Measurements from ENCODE around the gene DYTN.

DYTN gene

DNA sequence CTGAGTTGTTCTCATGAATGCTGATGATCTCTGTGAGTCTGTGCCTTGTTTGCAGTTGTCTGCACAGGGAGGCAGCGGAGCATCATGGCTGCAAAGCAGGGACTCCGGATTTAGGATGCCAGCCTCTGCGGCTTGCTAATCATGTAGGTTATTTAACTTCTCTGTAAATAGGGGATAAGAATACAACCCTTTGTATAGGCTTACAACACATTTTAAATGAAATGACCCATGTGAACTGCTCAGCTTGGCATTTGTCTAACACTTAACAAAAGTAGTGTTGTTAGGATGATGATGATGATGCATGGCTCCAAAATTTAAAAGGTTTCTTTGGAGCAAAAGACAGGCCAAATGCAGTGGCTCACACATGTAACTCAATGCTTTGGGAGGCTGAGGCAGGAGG, 19.4 kb downstream of the DYTN start:
- no peak for DNase-seq

DNA sequence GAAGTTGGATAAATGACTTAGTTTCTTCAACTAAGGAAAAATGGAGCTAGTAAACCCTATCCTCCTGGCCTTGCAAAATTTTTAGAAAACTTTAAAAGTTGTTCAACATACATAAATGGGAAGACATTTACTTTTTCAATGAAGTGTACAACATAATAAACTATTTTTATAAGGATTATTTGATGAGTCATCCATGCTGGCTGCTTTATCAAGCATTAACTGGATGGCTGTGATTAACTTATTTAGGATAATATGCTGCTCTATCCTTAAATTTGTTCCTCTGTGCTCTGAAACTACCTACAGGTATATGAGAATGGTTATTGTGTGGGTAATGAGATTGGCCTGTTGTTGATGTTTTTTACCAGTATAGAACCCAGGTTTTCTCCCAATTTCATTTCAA, 21.3 kb downstream of the DYTN start:
- DNase-seq: no peak

DNA sequence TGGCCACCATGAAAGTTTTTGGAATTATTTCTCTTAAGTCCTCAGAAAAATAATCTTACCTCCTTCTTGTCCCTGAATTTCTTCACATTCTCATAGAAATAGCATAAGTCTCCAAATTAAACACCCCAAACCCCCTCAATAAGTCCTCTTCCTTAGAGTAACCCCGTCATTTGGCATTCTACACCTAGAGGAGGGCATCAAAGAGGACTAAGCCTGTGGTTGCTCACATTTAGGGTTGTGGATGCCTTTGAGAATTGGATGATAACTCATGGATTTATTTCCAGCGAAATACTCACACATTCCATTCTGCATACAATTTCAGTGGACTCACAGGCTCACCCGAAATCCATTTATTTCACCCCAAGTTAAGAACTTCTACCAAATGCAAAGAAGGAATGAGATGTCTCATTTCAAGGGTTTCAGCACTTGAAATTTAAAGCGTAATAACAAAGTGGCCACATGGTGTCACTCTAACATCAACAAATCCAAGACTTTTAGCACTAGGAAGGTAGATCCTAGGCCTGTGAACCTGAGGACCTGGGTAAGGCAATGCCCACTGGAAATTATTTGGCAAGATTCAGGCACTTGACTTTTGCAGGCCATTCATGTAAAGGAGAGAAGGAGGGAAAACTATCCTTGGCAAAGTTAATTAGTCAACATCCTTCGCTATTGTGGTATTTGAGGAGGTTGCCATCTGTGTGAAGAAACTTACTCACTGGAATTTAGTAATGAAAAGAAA, 24.6 kb downstream of the DYTN start:
- DNase-seq: peak; percentile 61

DNA sequence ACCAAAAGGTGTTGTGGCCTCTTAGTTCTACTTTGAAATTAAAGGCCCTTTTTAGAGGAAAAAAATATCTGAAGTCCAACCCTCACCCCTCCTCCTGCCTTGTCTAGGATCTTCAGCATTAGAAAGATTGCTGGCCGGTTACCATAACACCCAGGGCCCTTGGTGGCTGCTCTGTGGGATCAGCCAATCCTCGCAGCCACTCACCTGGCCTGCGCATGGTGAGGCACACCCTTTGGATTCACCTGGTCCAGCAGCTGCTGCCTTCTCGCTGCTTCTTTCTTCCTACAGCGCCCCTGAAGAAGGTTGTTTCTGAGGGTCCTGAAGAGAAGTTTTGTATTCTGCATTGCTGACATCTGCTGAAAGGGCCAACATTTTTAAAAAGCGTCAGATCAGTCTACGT, 25.2 kb downstream of the DYTN start:
- DNase-seq: no peak

DNA sequence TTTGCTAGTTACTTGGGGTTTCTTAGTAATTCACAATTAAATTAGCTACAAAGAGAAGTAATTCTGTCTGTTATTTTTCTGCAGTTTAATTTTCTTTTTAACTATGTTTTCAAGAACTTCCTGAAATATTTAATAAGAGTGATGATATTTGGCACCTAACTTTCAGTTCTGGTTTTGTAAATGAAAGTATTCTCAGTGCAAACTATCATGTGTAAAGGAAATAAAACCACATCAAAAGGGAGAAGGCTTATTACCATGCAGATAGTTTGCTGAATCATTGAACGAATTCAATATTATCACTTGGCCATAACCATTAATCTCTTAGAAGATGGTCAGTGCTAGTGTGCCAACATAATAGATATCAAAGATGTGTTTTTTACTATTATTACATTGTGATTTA, 29.2 kb downstream of the DYTN start:
- DNase-seq: no peak

DNA sequence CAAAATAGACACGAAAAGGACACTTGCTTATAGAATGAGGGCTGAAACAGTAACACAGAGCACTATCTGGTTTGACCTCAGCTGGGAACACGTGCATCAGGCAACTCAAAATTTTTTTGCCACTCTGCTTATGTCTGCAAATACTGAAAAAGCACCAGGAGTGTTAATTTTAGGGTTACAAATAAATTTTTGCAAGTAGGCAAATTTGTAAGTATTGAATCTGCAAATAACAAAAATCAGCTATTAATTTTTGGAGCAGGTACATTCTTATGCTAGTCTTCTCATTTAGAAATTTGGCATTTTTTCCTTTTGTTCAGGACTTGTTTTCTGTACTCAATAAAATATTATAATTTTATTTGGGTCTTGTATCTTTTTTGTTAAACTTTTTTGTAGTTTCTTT, 29.7 kb downstream of the DYTN start:
- DNase-seq: no peak

DNA sequence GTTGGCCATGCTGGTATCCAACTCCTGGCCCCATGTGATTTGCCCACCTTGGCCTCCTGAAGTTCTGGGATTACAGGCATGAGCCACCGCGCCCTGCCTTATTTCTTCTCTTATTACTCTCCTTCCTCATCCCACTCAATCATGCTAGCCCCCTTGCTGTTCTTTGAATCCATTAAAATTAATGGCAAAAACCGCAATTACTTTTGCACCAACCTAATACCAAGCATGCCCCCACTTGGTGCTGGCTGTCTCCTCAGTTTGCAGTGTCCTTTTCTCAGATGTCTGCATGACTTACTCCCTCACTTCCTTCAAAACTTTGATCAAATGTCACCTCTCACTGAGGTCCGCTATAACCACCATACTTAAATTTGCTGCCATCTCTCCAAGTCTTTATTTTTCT, 34.6 kb downstream of the DYTN start:
- DNase-seq: no peak

DNA sequence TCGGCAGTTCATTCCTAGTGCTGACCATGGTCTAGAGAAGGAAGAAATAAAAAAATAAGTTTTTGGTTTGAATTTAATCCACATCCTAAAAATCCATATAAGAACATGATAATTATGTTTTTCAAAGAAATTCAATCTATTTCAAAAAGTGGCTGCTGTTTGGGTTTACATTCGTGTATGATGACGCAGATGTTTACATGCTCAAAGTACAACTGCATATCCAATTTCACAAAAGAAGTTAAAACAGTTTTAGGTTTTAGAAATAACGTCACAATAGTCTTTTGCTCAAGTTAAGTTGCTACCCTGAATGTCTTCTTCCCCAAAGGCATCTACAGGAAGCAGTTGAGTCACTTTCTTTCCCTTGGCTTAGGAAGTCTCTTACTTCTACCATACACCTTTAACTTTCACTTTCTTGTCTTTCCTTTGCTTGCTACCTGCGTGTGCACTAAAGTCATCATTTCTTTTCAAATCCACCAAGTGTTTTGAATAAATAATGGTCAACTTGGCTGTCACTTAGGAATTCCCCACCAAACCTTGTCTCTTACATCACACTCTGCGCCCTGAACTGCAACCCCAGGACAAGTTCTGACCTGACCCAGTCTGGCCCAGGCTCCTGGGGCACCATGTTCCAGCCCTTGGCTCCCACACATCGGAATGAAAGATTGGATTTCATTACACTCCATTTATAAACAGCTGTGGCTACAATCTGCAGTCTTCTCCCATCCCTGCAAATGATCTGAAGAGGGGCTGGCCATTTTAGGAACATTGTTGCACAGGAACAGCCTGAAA, 47.5 kb downstream of the DYTN start:
- DNase-seq: no peak

DNA sequence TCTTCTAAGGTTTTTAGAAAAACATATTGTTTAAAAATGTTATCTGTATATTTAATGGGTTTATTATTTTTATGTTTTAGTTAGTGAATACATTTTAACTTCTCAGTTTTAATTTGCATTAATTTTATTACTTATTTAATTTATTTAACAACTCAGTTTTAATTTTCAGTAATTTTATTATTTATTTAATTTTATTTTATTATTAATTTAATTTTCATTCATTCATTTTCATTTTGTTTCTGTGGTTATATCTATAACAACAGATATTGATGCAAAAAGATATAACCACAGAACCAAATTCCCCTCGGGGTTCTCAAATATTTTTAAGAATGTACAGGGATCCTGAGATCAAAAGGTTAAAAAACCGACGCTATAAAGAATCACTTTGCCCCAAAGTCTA, 52.9 kb downstream of the DYTN start:
- no peak for DNase-seq

DNA sequence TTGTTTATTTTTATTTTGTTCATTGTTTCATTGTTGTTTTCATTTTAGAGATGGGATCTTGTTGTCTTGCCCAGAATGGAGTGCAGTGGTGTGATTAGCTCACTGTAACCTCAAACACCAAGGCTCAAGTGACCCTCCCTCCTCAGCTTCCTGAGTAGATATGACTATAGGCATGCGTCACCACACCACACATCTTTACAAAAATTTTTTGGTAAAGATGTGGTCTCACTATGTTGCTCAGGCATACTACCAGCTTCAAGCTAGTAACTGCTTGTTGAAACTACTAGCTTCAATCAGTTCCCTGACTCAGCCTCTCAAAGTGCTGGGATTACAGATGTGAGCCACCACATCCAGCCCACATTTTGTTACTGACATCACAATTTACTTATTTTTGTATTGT, 61.1 kb downstream of the DYTN start:
- DNase-seq: peak; percentile 27

DNA sequence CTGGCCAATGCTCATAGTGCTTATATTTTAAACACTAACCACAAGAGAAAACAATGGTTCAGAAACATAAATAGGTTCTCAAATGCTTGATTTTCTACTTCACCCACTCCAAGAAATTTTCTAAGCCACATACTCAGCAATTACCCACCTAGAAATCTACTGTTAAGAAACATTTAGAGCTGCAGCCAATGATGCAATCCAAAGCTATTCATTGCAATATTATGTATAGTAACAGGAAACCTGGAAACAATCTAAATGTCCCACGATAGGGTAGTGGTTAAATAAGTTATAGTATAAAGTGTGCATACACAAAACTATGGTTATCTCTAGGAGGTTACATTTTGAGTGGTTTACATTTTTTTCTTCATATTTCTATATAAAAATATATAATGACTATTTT, 70.2 kb downstream of the DYTN start:
- DNase-seq: no peak

DNA sequence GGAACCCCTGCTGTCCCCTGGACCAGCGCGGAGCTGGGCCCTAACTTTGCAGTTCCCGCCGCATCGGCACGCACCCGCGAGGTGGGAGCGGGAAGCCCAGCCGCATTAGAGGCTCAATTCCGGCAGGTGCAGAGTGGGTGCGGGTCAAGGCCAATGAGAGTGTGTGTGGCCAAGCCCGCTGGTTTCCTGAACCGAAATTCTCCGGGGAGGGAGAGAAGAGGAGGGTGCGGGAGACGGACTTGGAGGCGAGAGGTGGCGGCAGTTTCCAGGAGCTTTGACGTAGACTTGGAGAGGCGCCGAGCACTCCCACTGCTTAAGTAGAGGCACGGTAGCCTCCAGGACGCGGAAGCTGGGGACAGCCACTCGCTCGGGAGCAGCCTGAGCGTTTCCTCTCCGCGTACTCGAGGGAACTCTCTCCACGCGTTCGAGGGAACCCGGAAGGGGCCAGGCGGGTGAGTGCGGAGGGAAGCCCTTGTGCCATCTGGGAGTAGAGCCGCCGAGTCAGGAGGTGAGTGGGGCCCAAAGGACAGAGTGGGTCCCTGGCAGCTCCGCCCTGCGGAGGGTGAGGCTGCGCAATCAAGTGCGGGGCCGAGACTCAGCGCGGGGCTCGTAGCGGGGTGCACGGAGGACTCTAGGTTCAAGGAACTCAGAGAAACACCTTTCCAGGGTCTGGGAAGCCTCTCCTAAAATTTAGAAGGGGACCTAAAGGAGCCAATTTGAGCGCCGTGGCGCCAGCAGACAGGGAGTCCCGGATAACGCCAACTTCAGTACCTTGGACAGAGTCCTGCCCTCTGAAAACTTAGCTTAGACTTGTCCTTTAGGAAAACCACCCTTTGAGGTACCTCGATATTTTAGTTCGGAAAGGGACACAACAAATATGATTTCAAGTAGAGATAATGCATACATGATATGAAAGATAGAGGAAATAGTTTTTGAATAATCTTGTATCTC, 75.8 kb downstream of the DYTN start, which contains the start of gene FAM237A:
FAM237A (plus strand) TSS at position 413 of the 951 bp plus-strand sequence. CDS start 1,750 bp downstream, outside the sequence.
- DNase-seq: peak; percentile 25

DNA sequence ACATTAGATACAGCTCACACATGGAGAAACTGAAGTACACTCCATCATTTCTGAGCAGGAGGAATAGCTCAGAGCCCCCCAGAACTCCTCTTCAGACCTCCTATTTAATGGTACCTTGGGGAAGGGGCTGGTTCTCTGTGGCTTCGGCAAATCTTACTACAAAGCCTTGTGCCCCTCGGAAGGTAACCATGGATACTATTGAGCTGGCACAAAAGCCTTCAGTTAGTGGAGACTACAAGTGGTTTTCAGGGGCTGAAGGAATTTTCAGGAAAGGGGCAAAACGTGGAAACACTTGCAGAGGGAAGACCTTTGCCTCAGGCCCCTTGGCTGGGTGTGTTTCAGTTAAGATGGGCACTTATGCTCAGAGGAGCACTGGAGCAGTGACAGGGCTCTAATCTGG, 77.0 kb downstream of the DYTN start:
- DNase-seq: no peak

DNA sequence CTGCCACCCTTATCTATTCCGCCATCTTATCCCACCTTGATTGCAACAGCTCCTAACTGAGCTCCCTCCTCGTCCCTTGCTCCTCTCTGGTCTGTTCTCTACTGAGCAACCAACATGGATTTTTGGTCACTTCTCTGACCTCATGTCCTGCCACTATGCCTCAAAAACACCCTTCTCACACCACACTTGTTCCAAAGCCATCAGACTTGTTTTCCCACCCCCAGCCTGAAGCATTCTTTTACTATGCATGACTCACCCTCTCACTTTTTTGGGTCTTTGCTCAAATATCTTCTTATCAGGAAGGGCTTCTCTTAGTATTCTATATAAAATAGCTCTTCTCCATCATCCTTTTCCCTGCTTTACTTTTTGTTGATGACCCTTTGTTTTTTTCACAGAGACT, 78.6 kb downstream of the DYTN start:
- DNase-seq: no peak

DNA sequence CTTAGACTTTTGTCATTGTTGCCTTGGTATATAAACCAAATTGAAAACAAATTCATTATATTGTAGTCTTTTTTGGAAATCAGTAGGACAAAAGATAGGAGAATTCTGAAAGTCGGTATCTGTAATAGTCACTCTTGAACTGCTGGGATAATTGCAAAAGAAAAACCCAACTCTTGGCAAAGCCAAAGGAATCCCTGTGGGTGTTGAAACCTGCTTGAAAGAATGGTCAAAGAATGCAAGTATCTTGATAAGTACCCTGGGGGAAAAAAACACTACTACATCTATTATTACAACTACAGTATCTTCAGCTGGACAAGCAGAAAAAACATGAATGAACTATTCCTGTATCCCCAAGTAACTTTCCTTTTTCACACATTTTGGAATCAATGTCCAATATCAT, 83.2 kb downstream of the DYTN start:
- DNase-seq: no peak

DNA sequence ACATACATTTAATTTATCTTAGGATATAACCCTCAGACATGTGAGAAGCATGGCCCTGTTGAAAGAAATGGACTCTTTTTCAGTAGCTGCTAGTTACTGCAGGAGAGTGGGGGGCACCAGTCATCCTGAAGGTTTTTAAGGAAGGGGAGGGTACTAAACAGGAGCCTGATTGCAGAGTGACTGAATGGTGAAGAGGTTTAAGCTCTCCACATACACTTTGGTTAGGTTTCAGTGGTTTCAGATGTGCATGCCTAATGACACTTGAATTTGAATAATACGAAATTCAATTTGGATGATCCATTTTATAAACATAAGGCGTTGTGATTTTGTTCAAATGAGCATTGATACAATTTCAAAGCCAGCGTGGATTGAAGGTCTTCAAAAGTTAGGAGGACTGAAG, 86.9 kb downstream of the DYTN start:
- no peak for DNase-seq

DNA sequence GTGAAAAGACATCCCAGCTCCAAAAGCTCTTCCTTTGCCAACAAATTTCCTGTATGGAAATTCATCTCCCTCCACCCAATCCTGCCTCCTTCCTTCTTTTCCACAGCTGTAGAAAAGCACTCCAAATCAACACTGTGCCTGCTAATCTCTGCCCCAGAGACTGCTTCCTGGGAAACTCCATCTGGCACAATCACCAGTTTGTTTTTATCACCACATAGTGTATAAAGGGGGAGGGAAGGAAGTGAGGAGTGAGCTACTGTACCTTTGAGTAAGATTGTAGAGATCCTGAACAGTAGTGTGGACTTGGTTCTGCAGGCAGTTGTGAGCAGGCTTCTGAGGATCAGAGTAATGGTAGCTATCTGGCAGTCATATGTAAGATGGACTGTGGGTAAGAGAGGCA, 90.6 kb downstream of the DYTN start:
- no peak for DNase-seq

DNA sequence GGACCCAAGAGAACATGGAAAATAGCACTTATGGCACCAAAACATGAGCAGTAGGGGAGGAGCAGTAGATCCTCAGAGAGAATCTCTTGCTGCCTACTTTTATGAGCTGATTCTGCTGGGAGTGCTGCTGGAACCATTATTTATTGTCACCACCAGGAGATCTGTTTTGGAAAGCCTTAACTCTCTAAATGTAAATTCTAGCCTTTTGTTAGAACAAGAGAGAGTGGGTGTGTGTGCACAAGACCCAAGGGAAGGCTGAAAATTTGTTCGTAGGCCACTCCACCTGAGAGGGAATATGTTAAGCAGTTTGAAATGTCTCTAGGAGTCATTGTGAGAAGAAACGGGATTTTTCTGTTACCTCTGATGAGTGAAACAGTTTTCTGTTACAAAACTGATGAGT, 92.1 kb downstream of the DYTN start:
- no peak for DNase-seq

DNA sequence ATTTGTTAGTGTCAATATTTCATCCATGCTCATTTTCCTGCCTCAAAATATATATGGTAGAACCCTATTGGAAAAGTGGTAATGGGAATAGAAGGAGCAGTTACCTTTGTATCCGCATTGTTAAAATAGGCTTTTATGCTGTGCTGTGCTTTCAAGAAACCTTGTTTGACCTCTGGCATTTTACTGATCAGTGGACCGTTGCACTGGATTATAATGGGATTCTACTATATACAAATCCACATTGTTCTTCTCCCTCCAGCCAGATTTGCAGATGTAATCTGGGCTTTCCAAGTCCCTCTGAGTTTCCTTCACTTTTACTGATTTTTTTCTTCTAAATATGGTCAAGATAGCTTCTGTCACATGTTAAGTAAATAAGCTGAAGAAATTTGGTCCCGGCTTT, 99.2 kb downstream of the DYTN start:
- no peak for DNase-seq

DNA sequence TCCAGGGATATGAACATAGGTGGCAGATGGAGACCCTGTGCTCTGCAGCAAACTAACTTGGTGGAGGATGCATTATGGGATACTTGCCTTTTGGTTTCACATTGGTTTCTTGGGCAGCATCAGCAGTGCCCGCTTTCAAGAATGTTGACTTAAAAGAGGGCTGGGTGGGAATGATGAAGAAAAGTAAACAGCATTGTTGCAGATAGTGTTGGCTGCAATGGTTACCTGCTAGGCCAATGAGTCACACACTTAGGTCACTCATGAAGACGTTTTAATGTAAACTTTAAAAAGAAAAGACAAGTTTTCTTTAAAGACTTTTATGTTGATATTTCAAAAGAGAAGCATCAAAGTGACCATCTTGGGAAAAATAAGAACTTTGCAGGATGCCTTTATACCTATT, 102.0 kb downstream of the DYTN start:
- DNase-seq: no peak

DNA sequence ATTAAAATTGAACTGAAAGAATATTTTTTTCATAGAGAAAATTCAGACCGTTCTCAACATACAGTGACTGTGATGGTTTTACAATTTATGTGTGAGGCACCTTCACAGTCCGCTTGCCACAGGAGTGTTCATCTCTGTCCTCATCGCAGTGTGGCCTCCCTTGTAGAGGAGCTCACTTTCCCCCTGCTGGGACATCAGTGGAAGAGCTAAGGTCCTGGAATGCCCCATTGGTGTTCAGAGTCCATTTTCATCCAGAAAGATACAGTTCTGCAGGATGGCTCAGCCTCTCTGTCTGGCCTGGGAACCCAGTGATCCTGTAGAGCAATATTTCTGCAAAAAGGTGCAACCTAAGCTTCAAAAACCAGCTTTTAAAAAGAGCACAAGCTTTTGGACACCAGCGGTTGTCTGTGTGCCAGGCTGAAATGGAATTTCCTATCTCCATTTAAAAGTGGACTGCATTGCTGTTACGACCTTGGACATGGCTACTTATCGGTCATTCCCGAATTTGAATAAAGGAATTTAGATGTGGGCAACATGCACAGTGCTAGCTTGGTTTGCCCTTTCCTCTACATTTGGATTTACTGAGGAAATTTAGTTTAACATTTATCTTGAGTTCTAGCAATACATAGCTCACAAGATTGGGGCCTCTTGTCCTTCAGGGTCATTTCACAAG, 102.6 kb downstream of the DYTN start:
- no peak for DNase-seq

DNA sequence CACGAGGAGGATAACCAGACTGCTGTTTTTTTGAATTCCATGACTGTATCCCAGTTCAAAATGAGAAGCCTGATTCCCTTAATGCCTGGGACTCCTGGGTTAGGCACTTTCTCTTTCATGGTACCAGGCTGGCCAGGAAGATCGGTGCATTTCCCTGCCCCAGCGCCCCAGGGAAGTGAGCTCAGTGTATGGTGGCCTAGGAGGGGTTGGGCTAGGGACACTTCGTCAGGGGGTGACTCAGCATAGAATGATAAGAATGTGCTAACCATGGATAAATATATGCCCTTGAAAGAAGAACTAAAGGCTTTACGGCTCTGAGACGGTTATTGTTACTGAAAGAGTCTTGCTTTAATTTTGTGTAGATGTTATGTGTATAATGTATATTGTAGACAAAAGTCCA, 103.4 kb downstream of the DYTN start:
- DNase-seq: no peak

DNA sequence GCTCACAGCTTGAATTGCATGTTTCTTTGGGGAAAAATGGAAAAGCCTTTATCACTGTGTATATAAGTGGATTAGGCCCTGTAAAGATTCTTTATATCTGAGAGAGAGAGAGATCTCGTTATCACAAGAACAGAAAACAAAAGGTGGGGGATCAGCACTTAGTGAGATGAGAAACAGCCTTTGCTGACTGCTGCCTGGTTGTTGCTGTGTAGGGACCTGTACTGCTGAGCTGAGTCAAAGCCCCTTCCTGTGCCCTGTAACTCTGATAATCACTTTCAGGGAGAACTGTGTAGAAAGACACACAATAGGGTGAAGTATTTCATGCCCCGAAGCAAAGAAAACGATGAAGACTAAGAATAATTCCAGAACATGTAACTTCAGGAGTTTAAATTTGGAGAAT, 106.5 kb downstream of the DYTN start:
- DNase-seq: no peak

Data from activated CD4-positive, alpha-beta T cell treated with anti-CD3 and anti-CD28 coated beads, Interleukin-10, Interleukin-2, amounts not matched to agents 100 ng/mL and 50 ng/mL, durations not matched to agents 16 hours and 8 hours (primary cell).